Kidney (tissue), 14 donors: ENCODE data around the gene URB1. TPM values are rescaled to one million over a fixed set of nuclear protein-coding genes. Genes with fewer than 3 reads are reported as not detected.

Experiments used
- DNase-seq, 5 donors: peaks; one replicate each; pipeline ENCODE4 v3.0.0-alpha.2; 2013 to 2020
- FAIRE-seq: peaks from 2 replicates; lab custom pipeline; 2012; peaks lifted over from hg19 to GRCh38; lab: Jason Lieb, UNC
- H3K27ac ChIP-seq, 2 donors: one replicate each; pipeline ENCODE4 v1.7.0; 2013; ENCODE audit warnings: low read depth in 2 of 2, low read length in 2 of 2, inconsistent platforms in 1 of 2
- H3K27me3 ChIP-seq: one replicate; pipeline ENCODE4 v1.7.1; 2013; ENCODE audit warnings: low read length, inconsistent platforms; ENCODE audit not compliant: control insufficient read depth, insufficient read depth
- H3K36me3 ChIP-seq, 3 donors: one replicate each; pipeline versions ENCODE4 v1.7.0 to v1.7.1; 2013; ENCODE audit warnings: low read length in 3 of 3, control low read depth in 1 of 3, inconsistent platforms in 1 of 3; ENCODE audit not compliant: insufficient read depth in 3 of 3, control insufficient read depth in 2 of 3
- H3K4me1 ChIP-seq, 3 donors: one replicate each; pipeline versions ENCODE4 v1.7.0 to v1.7.1; 2013; ENCODE audit warnings: low read length in 3 of 3, inconsistent platforms in 1 of 3, low read depth in 1 of 3; ENCODE audit not compliant: control insufficient read depth in 2 of 3, insufficient read depth in 2 of 3
- H3K4me3 ChIP-seq, 3 donors: one replicate each; pipeline versions ENCODE4 v1.7.0 to v1.8.1; 2013; ENCODE audit warnings: low read length in 3 of 3, control low read depth in 1 of 3, inconsistent platforms in 1 of 3
- H3K9ac ChIP-seq, 3 donors: one replicate each; pipeline versions ENCODE4 v1.7.0 to v1.7.1; 2013; ENCODE audit warnings: low read length in 3 of 3, control low read depth in 1 of 3, inconsistent platforms in 1 of 3
- H3K9me3 ChIP-seq, 3 donors: one replicate each; pipeline versions ENCODE4 v1.7.0 to v1.7.1; 2013; ENCODE audit warnings: low read length in 3 of 3, control low read depth in 1 of 3, inconsistent platforms in 1 of 3; ENCODE audit not compliant: control insufficient read depth in 2 of 3, insufficient read depth in 1 of 3
- CTCF ChIP-seq: IDR thresholded peaks from 3 replicates; pipeline ENCODE4 v1.5.1; 2012; ENCODE audit warnings: mild to moderate bottlenecking, moderate library complexity, borderline replicate concordance; ENCODE audit not compliant: insufficient read depth; ENCODE audit errors: extremely low read depth
- intact Hi-C: fragments of 100-400 bp; cut with DNase I; formaldehyde crosslinking; loops from one replicate; pipeline ENCODE4 v1.11.1; 2022
- polyA plus RNA-seq: library from polyadenylated mRNA; stranded (reverse); fragments of 350-450 nt; fragmentation: Illumina TruSeq; extraction: RNeasy Lipid Tissue Mini Kit (QIAGEN cat#74804); gene quantifications from one replicate; pipeline ENCODE4 v1.2.3, GENCODE V29; 2014; ENCODE audit warnings: low read depth, low replicate concordance; ENCODE audit not compliant: insufficient read depth
- total RNA-seq: library from RNA; stranded (reverse); fragmentation: NEBNext Ultra II Directional; extraction: Animal tissue kit (Norgen Biotek cat#: 25700); gene quantifications from one replicate; pipeline ENCODE4 v1.2.1, GENCODE V29; 2021
- donor health status: control.
- donor health status: control.
- donor health status: control.
- donor health status: control.
- donor health status: control.
- donor health status: DM: yes; HTN: yes; CAD: no.
- donor health status: Normal renal cell carcinoma (clear cell type).

URB1 gene
- total and polyA plus RNA-seq, 2 donors from 2014 or later: 1.7 to 15.0 TPM

DNA sequence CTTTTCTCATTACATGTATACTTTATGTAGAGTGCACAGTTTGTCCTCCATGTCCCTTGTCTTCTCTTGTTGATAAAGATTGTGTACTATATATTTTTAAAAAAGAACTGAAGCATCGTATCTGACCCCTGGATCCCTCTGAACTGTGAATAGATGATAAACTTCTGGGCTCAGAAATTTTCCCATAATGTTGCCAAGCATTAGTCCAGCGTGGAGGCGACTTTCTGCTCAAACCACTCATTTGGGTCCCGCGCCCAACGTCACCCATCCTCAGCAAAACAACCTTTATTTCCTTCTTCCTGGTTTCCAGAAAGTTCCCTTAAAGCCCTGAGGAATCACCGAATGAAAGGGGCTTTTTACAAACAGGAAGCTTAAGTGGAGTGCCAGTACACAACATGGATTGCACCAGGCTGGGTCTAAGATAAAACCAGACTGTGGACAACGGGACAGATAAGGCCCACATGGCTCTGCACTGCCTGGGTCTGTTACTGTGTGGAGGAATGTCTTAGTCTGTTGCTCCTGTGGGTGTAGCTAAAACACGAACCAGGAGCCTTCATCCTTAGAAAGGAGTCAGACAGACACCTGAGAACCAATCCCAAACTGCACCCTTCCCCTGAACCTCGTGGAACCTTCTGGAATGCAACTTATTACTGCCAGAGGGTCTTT, 35.3 kb upstream of the URB1 start:
- Histone ChIP-seq H3K9ac (no peak overlapping the region), H3K4me1 (no peaks in the 10 kb centered on the region), H3K27me3 (no peaks in the 10 kb centered on the region), H3K27ac (no peak overlapping the region), H3K9me3 (no peaks in the 10 kb centered on the region), H3K4me3 (no peak overlapping the region), H3K36me3 (no peaks in the 10 kb centered on the region)
- DNase-seq (no peak), FAIRE-seq (no peak)
- intact Hi-C loops: no loop called here
- no peak for TF ChIP-seq CTCF

DNA sequence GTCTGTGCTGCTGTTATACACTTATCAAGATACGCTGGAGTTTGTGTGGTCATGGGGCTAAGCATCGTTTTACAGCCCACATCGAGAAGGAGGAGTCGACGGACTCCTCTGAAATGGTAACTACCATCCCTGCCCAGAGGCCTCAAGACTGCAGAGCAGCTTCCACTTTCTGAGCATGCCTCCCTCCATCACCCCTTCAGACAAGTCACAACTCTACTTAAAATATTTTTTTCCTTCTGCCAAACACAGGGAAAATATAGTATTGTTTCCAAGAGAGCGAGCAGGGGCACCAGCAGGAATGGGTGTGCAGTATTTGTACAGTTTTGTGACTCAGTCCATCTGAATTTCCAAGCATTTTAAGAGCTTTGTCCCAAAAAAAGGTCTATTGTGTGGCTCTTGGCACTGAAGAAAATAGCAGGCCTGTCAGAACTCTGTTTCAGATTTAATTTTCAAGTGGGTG, 33.8 kb upstream of the URB1 start:
- FAIRE-seq: no peak
- no peak overlapping the region for H3K9ac ChIP-seq

DNA sequence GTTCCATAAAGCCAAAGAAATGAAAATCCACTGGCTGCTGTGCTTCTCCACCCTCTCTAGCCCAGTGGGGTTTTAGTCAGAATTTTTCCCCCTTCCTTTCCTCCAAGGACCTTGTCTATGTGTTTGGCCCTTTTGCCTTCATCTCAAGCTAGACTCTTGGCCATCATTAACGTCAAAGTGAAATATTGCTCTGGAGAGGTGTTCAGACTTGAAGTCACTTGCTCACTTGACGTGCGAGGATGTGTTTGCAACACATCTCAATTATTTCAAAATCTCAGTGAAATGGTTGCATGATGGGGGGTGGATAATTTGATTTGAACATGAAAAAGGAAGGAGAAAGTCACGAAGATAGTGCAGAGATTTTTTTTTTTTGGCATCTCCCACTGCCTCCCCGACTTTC, 33.3 kb upstream of the URB1 start:
- no peaks in the 10 kb centered on the region for H3K27me3 ChIP-seq
- H3K4me3 ChIP-seq: no peak overlapping the region
- no peaks in the 10 kb centered on the region for H3K9me3 ChIP-seq
- DNase-seq (no peak), FAIRE-seq (no peak)
- no peaks in the 10 kb centered on the region for H3K4me1 ChIP-seq
- H3K27ac ChIP-seq: no peak overlapping the region
- H3K9ac ChIP-seq: no peak overlapping the region
- intact Hi-C loops: no loop called here
- H3K36me3 ChIP-seq: no peaks in the 10 kb centered on the region
- no peak for TF ChIP-seq CTCF

More for the DNA sequence above, 33.8 kb upstream of the URB1 start:
- no peak for DNase-seq
- H3K9me3 ChIP-seq: no peaks in the 10 kb centered on the region
- H3K4me3 ChIP-seq: no peak overlapping the region
- H3K36me3 ChIP-seq: no peaks in the 10 kb centered on the region
- H3K27me3 ChIP-seq: no peaks in the 10 kb centered on the region
- intact Hi-C loops: no loop called here
- no peak for TF ChIP-seq CTCF
- no peak overlapping the region for H3K27ac ChIP-seq
- no peaks in the 10 kb centered on the region for H3K4me1 ChIP-seq

DNA sequence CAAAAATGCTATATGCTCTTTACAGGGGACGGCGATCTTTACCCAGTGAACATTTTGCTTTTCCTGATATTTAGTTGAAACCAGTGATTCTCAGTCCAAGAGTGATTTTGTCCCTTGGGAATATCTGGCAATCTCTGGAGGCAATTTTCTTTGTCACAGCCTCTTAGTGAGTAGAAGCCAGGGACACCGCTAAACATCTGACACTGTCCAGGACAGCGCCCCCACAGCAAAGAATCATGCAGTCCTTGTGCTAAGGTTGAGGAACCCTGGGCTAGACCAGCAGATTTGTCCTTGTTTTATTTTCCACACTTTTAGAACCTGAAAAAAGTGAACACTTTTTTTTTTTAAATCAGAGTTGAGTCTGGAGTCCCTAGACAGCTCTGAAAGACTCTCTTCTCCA, 32.8 kb upstream of the URB1 start:
- intact Hi-C loops: no loop called here
- TF ChIP-seq CTCF: no peak
- FAIRE-seq (no peak), DNase-seq (no peak)
- no peak overlapping the region for H3K27ac ChIP-seq
- no peak overlapping the region for H3K4me3 ChIP-seq
- H3K36me3 ChIP-seq: no peaks in the 10 kb centered on the region
- no peak overlapping the region for H3K9ac ChIP-seq
- H3K4me1 ChIP-seq: no peaks in the 10 kb centered on the region
- H3K27me3 ChIP-seq: no peaks in the 10 kb centered on the region
- H3K9me3 ChIP-seq: no peaks in the 10 kb centered on the region
